Measurements from ENCODE around the gene TIMM22.

DNA sequence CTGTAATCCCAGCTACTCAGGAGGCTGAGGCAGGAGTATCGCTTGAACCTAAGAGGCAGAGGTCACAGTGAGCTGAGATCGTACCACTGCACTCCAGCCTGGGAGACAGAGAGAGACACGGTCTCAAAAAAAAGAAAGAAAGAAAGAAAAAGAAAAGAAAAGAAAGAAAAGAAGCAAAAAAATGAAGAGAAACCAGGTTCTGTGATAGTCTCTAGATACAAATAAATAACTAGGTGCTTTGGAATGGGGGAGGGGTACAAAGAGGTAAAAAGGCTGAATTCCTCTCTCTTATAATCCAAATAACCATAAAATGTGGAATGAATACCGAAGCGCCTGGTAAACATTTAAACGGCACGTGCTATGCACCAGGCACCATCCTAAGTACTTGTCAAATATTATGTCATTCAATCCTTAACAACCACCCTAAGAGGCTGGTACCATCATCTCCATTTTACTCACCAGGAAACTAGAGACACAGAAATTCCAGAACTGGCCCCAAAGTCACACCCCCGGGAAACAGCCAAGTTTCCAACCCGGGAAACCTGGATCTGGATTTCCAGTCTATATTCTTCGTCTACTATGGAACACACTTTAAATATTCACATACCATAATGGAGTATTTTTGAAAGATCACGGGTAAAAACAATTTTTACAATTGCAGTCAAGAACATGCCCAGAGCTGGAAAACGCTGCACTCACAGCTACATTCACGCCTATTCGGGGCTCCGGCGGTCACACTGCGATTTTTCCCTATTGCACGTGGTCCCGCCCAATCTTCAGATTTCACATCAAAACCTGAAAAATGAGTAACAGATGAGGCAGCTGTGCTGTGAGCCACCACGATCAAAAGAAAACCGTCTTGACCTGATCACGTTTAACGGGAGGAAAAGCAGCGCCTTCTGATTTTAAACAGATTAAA lies 27.9 kb upstream of the TIMM22 start:
- TF ChIP-seq CTCF (conservative IDR thresholded peaks at IDR 0.05; ENCODE audit: low read depth, low read length) (no peak), EZH2 (IDR thresholded peaks at IDR 0.05; ENCODE audit: low read length, unreplicated experiment) (no peak)
